Liver (tissue), 3 donors: Measurements from ENCODE around the gene EEF1B2.

Source experiments
- EGR1 ChIP-seq, 2 donors: IDR thresholded peaks; 2 replicates each; pipeline ENCODE4 v1.6.1; 2016 to 2018; ENCODE audit warnings: antibody characterized with exemption in 2 of 2, low read depth in 2 of 2
- GABPA ChIP-seq, 2 donors: IDR thresholded peaks in 1 of 2; conservative IDR thresholded peaks in 1 of 2; 2 replicates each; pipeline ENCODE4 v1.6.1; 2016; ENCODE audit warnings: antibody characterized with exemption in 2 of 2, mild to moderate bottlenecking in 1 of 2, moderate library complexity in 1 of 2
- HNF4G ChIP-seq: IDR thresholded peaks from 2 replicates; pipeline ENCODE4 v1.6.1; 2016; ENCODE audit warnings: antibody characterized with exemption
- JUND ChIP-seq, 2 donors: IDR thresholded peaks; 2 replicates each; pipeline ENCODE4 v1.6.1; 2016; ENCODE audit warnings: antibody characterized with exemption in 2 of 2
- NR2F2 ChIP-seq: IDR thresholded peaks from 2 replicates; pipeline ENCODE4 v1.6.1; 2016; ENCODE audit warnings: antibody characterized with exemption
- RAD21 ChIP-seq, 2 donors: IDR thresholded peaks; 2 replicates each; pipeline ENCODE4 v1.6.1; 2016; ENCODE audit warnings: antibody characterized with exemption in 2 of 2, mild to moderate bottlenecking in 2 of 2
- SP1 ChIP-seq: IDR thresholded peaks from 2 replicates; pipeline ENCODE4 v1.6.1; 2018; ENCODE audit warnings: antibody characterized with exemption, mild to moderate bottlenecking
- TAF1 ChIP-seq: conservative IDR thresholded peaks from 2 replicates; pipeline ENCODE4 v1.6.1; 2016; ENCODE audit warnings: antibody characterized with exemption, mild to moderate bottlenecking
- YY1 ChIP-seq: IDR thresholded peaks from 2 replicates; pipeline ENCODE4 v1.6.1; 2016; ENCODE audit warnings: antibody characterized with exemption, mild to moderate bottlenecking
- ZBTB33 ChIP-seq: IDR thresholded peaks from 2 replicates; pipeline ENCODE4 v1.6.1; 2016; ENCODE audit warnings: antibody characterized with exemption
- TF ChIP-seq, protein P1 (sequence below): IDR thresholded peaks from 2 replicates; pipeline ENCODE4 v1.6.1; 2016; ENCODE audit warnings: antibody characterized with exemption
- TF ChIP-seq, protein P2 (sequence below): IDR thresholded peaks from 2 replicates; pipeline ENCODE4 v1.6.1; 2016; ENCODE audit warnings: antibody characterized with exemption, mild to moderate bottlenecking
- TF ChIP-seq, protein P3 (sequence below): fragments of 150-350 bp; IDR thresholded peaks from 2 replicates; pipeline ENCODE4 v1.5.1; 2017; ENCODE audit warnings: improper control_type of control experiment, low read depth, low read length; ENCODE audit not compliant: missing input control
- donor health status: healthy.
- donor health status: healthy.

- TF ChIP-seq, protein P1, sequence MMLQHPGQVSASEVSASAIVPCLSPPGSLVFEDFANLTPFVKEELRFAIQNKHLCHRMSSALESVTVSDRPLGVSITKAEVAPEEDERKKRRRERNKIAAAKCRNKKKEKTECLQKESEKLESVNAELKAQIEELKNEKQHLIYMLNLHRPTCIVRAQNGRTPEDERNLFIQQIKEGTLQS = no peak
- TF ChIP-seq, protein P2, sequence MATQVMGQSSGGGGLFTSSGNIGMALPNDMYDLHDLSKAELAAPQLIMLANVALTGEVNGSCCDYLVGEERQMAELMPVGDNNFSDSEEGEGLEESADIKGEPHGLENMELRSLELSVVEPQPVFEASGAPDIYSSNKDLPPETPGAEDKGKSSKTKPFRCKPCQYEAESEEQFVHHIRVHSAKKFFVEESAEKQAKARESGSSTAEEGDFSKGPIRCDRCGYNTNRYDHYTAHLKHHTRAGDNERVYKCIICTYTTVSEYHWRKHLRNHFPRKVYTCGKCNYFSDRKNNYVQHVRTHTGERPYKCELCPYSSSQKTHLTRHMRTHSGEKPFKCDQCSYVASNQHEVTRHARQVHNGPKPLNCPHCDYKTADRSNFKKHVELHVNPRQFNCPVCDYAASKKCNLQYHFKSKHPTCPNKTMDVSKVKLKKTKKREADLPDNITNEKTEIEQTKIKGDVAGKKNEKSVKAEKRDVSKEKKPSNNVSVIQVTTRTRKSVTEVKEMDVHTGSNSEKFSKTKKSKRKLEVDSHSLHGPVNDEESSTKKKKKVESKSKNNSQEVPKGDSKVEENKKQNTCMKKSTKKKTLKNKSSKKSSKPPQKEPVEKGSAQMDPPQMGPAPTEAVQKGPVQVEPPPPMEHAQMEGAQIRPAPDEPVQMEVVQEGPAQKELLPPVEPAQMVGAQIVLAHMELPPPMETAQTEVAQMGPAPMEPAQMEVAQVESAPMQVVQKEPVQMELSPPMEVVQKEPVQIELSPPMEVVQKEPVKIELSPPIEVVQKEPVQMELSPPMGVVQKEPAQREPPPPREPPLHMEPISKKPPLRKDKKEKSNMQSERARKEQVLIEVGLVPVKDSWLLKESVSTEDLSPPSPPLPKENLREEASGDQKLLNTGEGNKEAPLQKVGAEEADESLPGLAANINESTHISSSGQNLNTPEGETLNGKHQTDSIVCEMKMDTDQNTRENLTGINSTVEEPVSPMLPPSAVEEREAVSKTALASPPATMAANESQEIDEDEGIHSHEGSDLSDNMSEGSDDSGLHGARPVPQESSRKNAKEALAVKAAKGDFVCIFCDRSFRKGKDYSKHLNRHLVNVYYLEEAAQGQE = no peak
- TF ChIP-seq RAD21 (IDR thresholded peaks at IDR 0.05) = peak in 1 of 2 donors; percentile 28
- no peak for TF ChIP-seq JUND (IDR thresholded peaks at IDR 0.05)
- TF ChIP-seq, protein P3, sequence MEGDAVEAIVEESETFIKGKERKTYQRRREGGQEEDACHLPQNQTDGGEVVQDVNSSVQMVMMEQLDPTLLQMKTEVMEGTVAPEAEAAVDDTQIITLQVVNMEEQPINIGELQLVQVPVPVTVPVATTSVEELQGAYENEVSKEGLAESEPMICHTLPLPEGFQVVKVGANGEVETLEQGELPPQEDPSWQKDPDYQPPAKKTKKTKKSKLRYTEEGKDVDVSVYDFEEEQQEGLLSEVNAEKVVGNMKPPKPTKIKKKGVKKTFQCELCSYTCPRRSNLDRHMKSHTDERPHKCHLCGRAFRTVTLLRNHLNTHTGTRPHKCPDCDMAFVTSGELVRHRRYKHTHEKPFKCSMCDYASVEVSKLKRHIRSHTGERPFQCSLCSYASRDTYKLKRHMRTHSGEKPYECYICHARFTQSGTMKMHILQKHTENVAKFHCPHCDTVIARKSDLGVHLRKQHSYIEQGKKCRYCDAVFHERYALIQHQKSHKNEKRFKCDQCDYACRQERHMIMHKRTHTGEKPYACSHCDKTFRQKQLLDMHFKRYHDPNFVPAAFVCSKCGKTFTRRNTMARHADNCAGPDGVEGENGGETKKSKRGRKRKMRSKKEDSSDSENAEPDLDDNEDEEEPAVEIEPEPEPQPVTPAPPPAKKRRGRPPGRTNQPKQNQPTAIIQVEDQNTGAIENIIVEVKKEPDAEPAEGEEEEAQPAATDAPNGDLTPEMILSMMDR = no peak
- no peak for TF ChIP-seq ZBTB33
- no peak for TF ChIP-seq EGR1 (IDR thresholded peaks at IDR 0.05; ENCODE audit: low read depth in 2 of 2)
- no peak for TF ChIP-seq GABPA (IDR thresholded peaks at IDR 0.05 in 1 of 2, conservative IDR thresholded peaks at IDR 0.05 in 1 of 2)
- no peak for TF ChIP-seq HNF4G
- TF ChIP-seq TAF1 = no peak
- no peak for TF ChIP-seq SP1
- TF ChIP-seq YY1 = no peak
- TF ChIP-seq NR2F2 = no peak
Measured at GRCh38 chr2:206127656-206128055, 32.0 kb upstream of the EEF1B2 start.
